Tibial artery (tissue), 4 donors: ENCODE data around the gene SPEM1.
A peak's percentile ranks its signal among the peaks of the same experiment; 100 is the strongest.

Experiments used
- DNase-seq, 2 donors: peaks; one replicate each; pipeline ENCODE4 v3.0.0-alpha.2; 2019
- H3K27ac ChIP-seq, 2 donors: fragments of 200-600 bp; sonication (generic) in 1 of 2; 1 replicate in 1 of 2; 2 replicates in 1 of 2; pipeline ENCODE4 v1.5.1; 2018 to 2019; ENCODE audit warnings: mild to moderate bottlenecking in 1 of 2
- H3K27me3 ChIP-seq, 2 donors: fragments of 200-600 bp; sonication (generic) in 1 of 2; one replicate each; pipeline versions ENCODE4 v1.5.1 to v1.6.0; 2016 to 2019
- H3K36me3 ChIP-seq, 3 donors: fragments of 200-600 bp; sonication (generic) in 2 of 3; one replicate each; pipeline ENCODE4 v1.5.1; 2016 to 2019; ENCODE audit warnings: mild to moderate bottlenecking in 2 of 3
- H3K4me1 ChIP-seq, 4 donors: fragments of 200-600 bp; sonication (generic) in 2 of 4; 1 replicate in 3 of 4; 2 replicates in 1 of 4; pipeline ENCODE4 v1.5.1; 2016 to 2019
- H3K4me3 ChIP-seq, 2 donors: fragments of 200-600 bp; sonication (generic) in 1 of 2; 1 replicate in 1 of 2; 2 replicates in 1 of 2; pipeline ENCODE4 v1.5.1; 2018 to 2019; ENCODE audit warnings: mild to moderate bottlenecking in 2 of 2
- H3K9me3 ChIP-seq, 3 donors: fragments of 200-600 bp; sonication (generic) in 1 of 3; one replicate each; pipeline ENCODE4 v1.5.1; 2016 to 2019
- CTCF ChIP-seq, 2 experiments: fragments of 200-600 bp in 1 of 2; fragments of 450-650 bp in 1 of 2; IDR thresholded peaks; one replicate each; pipeline ENCODE4 v1.5.1; 2017 to 2019; ENCODE audit warnings: antibody characterized with exemption in 2 of 2, mild to moderate bottlenecking in 1 of 2, moderate library complexity in 1 of 2
- intact Hi-C: fragments of 100-400 bp; cut with DNase I; formaldehyde crosslinking; loops from one replicate; pipeline ENCODE4 v1.15.0; 2023; ENCODE audit warnings: low total_unique reads

The SPEM1 gene

GRCh38 chr17:7388856-7389255 lies 31.3 kb upstream of the SPEM1 start:
- H3K9me3 ChIP-seq, result no peaks in the 10 kb centered on the region
- intact Hi-C loops, result no loop called here
- no peak for TF ChIP-seq CTCF (IDR thresholded peaks at IDR 0.05)
- H3K27ac ChIP-seq, result no peak overlapping the region
- no peak overlapping the region for H3K4me3 ChIP-seq
- H3K4me1 ChIP-seq, result peaks cover 0 to 26% (median 15%) of the 10 kb centered on the region in 4 donors
- peaks cover 0 to 69% (median 25%) of the 10 kb centered on the region in 3 donors for H3K36me3 ChIP-seq
- DNase-seq, result no peak
- no peaks in the 10 kb centered on the region for H3K27me3 ChIP-seq

- Histone ChIP-seq H3K4me1 (peaks cover 0 to 26% (median 13%) of the 10 kb centered on the region in 4 donors), H3K9me3 (no peaks in the 10 kb centered on the region), H3K36me3 (peaks cover 0 to 60% (median 25%) of the 10 kb centered on the region in 3 donors), H3K27me3 (no peaks in the 10 kb centered on the region), H3K4me3 (no peak overlapping the region), H3K27ac (no peak overlapping the region)
- no peak for TF ChIP-seq CTCF (IDR thresholded peaks at IDR 0.05)
- DNase-seq, result no peak
- intact Hi-C loops, result no loop called here
Measured at GRCh38 chr17:7389924-7390910, 29.9 kb upstream of the SPEM1 start.

- Histone ChIP-seq H3K27ac (no peak overlapping the region), H3K36me3 (peaks cover 0 to 54% (median 25%) of the 10 kb centered on the region in 3 donors), H3K4me1 (peaks cover 0 to 26% (median 16%) of the 10 kb centered on the region in 4 donors), H3K27me3 (no peaks in the 10 kb centered on the region), H3K4me3 (no peak overlapping the region), H3K9me3 (no peaks in the 10 kb centered on the region)
- no peak for DNase-seq
- intact Hi-C loops, result no loop called here
- TF ChIP-seq CTCF (IDR thresholded peaks at IDR 0.05), result no peak
Measured at GRCh38 chr17:7391307-7391706, 28.8 kb upstream of the SPEM1 start.

GRCh38 chr17:7392696-7393612 lies 27.2 kb upstream of the SPEM1 start:
- Histone ChIP-seq H3K4me3 (peak overlapping the region; percentile 62 to 73), H3K27me3 (no peaks in the 10 kb centered on the region), H3K4me1 (peaks cover 0 to 26% (median 16%) of the 10 kb centered on the region in 4 donors), H3K9me3 (no peaks in the 10 kb centered on the region), H3K27ac (peak overlapping the region; percentile 88 to 90), H3K36me3 (peaks cover 0 to 38% (median 25%) of the 10 kb centered on the region in 3 donors)
- no peak for DNase-seq
- intact Hi-C loops, result no loop called here
- TF ChIP-seq CTCF (IDR thresholded peaks at IDR 0.05), result no peak

- peak overlapping the region; percentile 88 to 90 for H3K27ac ChIP-seq
- no peaks in the 10 kb centered on the region for H3K9me3 ChIP-seq
- H3K4me1 ChIP-seq, result peaks cover 0 to 26% (median 16%) of the 10 kb centered on the region in 4 donors
- H3K36me3 ChIP-seq, result peaks cover 0 to 29% (median 22%) of the 10 kb centered on the region in 3 donors
- intact Hi-C loops, result no loop called here
- DNase-seq, result no peak
- no peak for TF ChIP-seq CTCF (IDR thresholded peaks at IDR 0.05)
- peak overlapping the region; percentile 62 to 73 for H3K4me3 ChIP-seq
- no peaks in the 10 kb centered on the region for H3K27me3 ChIP-seq
Measured at GRCh38 chr17:7393613-7394451, 26.3 kb upstream of the SPEM1 start.
